ENCODE measurements around the gene ZNF263. TPM values are rescaled to one million over a fixed set of nuclear protein-coding genes. Genes with fewer than 3 reads are reported as not detected.

ZNF263 gene
- total and polyA plus RNA-seq, 4 donors, result 6.3 to 27.3 (median 13.3) TPM

- H3K9ac ChIP-seq (ENCODE audit: low read depth in 1 of 2, low read length in 2 of 2), result no peak overlapping the region
- 52% methylated on average over 2 of the region's 2 CpGs for WGBS
- peak overlapping the region in 1 of 3 donors; percentile 14 for H3K4me3 ChIP-seq (ENCODE audit: low read depth in 1 of 3, low read length in 3 of 3)
- H3K36me3 ChIP-seq (ENCODE audit: control insufficient read depth in 4 of 4, insufficient read depth in 3 of 4, low read depth in 1 of 4, low read length in 3 of 4), result peaks cover 6 to 20% (median 15%) of the 10 kb centered on the region in 4 donors
- H3K4me1 ChIP-seq (ENCODE audit: control insufficient read depth in 4 of 4, insufficient read depth in 4 of 4, low read length in 3 of 4), result no peaks in the 10 kb centered on the region
- H3K9me3 ChIP-seq (ENCODE audit: control insufficient read depth in 4 of 4, low read length in 3 of 4), result peaks cover 48 to 69% (median 64%) of the 10 kb centered on the region in 4 donors
- TF ChIP-seq EGR1 (IDR thresholded peaks at IDR 0.05; ENCODE audit: low read depth in 2 of 2) (no peak), ATF3 (IDR thresholded peaks at IDR 0.05) (no peak)
- H3K27ac ChIP-seq (ENCODE audit: low read depth in 1 of 2, low read length in 2 of 2), result no peak overlapping the region
- H3K27me3 ChIP-seq (ENCODE audit: control insufficient read depth in 4 of 4, insufficient read depth in 4 of 4, low read length in 3 of 4), result no peaks in the 10 kb centered on the region
- DNase-seq (ENCODE audit: low spot score), result no peak
Observed at GRCh38 chr16:3321816-3322215, 38.5 kb downstream of the ZNF263 start.

GRCh38 chr16:3327514-3327913 lies 44.2 kb downstream of the ZNF263 start:
- peaks cover 10 to 28% (median 18%) of the 10 kb centered on the region in 4 donors for H3K9me3 ChIP-seq (ENCODE audit: control insufficient read depth in 4 of 4, low read length in 3 of 4)
- DNase-seq (ENCODE audit: low spot score), result no peak
- no peaks in the 10 kb centered on the region for H3K27me3 ChIP-seq (ENCODE audit: control insufficient read depth in 4 of 4, insufficient read depth in 4 of 4, low read length in 3 of 4)
- H3K9ac ChIP-seq (ENCODE audit: low read depth in 1 of 2, low read length in 2 of 2), result no peak overlapping the region
- TF ChIP-seq ATF3 (IDR thresholded peaks at IDR 0.05) (no peak), FOXA1 (IDR thresholded peaks at IDR 0.05) (no peak), CTCF (IDR thresholded peaks at IDR 0.05; ENCODE audit: low read depth, low read length, missing input control) (no peak), RXRA (IDR thresholded peaks at IDR 0.05) (no peak), REST (IDR thresholded peaks at IDR 0.05) (no peak), GABPA (IDR thresholded peaks at IDR 0.05 in 1 of 2, conservative IDR thresholded peaks at IDR 0.05 in 1 of 2) (no peak), TAF1 (conservative IDR thresholded peaks at IDR 0.05) (no peak), HNF4A (conservative IDR thresholded peaks at IDR 0.05) (no peak), FOXA2 (IDR thresholded peaks at IDR 0.05) (no peak), NR2F2 (IDR thresholded peaks at IDR 0.05) (no peak), RAD21 (IDR thresholded peaks at IDR 0.05) (no peak), MAX (IDR thresholded peaks at IDR 0.05) (no peak), SP1 (IDR thresholded peaks at IDR 0.05) (no peak), ZBTB33 (IDR thresholded peaks at IDR 0.05) (no peak), JUND (IDR thresholded peaks at IDR 0.05) (no peak), EGR1 (IDR thresholded peaks at IDR 0.05; ENCODE audit: low read depth in 2 of 2) (no peak)
- H3K36me3 ChIP-seq (ENCODE audit: control insufficient read depth in 4 of 4, insufficient read depth in 3 of 4, low read depth in 1 of 4, low read length in 3 of 4), result no peaks in the 10 kb centered on the region
- no peaks in the 10 kb centered on the region for H3K4me1 ChIP-seq (ENCODE audit: control insufficient read depth in 4 of 4, insufficient read depth in 4 of 4, low read length in 3 of 4)
- no peak overlapping the region for H3K27ac ChIP-seq (ENCODE audit: low read depth in 1 of 2, low read length in 2 of 2)
- H3K4me3 ChIP-seq (ENCODE audit: low read depth in 1 of 3, low read length in 3 of 3), result peak overlapping the region in 1 of 3 donors; percentile 11
- WGBS, result 84% methylated on average over 4 of the region's 4 CpGs
